Liver (tissue), 9 donors: ENCODE measurements around the gene RNU6-8. TPM values are rescaled to one million over a fixed set of nuclear protein-coding genes. Genes with fewer than 3 reads are reported as not detected.

ENCODE experiments used
- DNase-seq: peaks from one replicate; pipeline ENCODE4 v3.0.0-alpha.2; 2017; ENCODE audit warnings: low spot score
- H3K27ac ChIP-seq, 2 donors: one replicate each; pipeline ENCODE4 v1.7.0; 2013; ENCODE audit warnings: inconsistent platforms in 2 of 2, low read length in 2 of 2, control low read depth in 1 of 2, low read depth in 1 of 2, mild to moderate bottlenecking in 1 of 2
- H3K27me3 ChIP-seq, 4 donors: one replicate each; pipeline versions ENCODE4 v1.6.1 to v1.7.0; 2013; ENCODE audit warnings: low read length in 3 of 4, inconsistent platforms in 1 of 4, mild to moderate bottlenecking in 1 of 4, moderate library complexity in 1 of 4; ENCODE audit not compliant: control insufficient read depth in 4 of 4, insufficient read depth in 4 of 4
- H3K36me3 ChIP-seq, 4 donors: one replicate each; pipeline versions ENCODE4 v1.6.1 to v1.7.0; 2013; ENCODE audit warnings: low read length in 3 of 4, mild to moderate bottlenecking in 3 of 4, low read depth in 1 of 4, moderate library complexity in 1 of 4; ENCODE audit not compliant: control insufficient read depth in 4 of 4, insufficient read depth in 3 of 4
- H3K4me1 ChIP-seq, 4 donors: one replicate each; pipeline versions ENCODE4 v1.6.1 to v1.7.0; 2013; ENCODE audit warnings: low read length in 3 of 4, mild to moderate bottlenecking in 3 of 4, moderate library complexity in 1 of 4; ENCODE audit not compliant: control insufficient read depth in 4 of 4, insufficient read depth in 4 of 4
- H3K4me3 ChIP-seq, 3 donors: one replicate each; pipeline versions ENCODE4 v1.6.1 to v1.7.0; 2013; ENCODE audit warnings: low read length in 3 of 3, control low read depth in 1 of 3, low read depth in 1 of 3, mild to moderate bottlenecking in 1 of 3
- H3K9ac ChIP-seq, 2 donors: one replicate each; pipeline ENCODE4 v1.7.0; 2013; ENCODE audit warnings: low read length in 2 of 2, mild to moderate bottlenecking in 2 of 2, moderate library complexity in 2 of 2, control low read depth in 1 of 2, low read depth in 1 of 2
- H3K9me3 ChIP-seq, 4 donors: one replicate each; pipeline versions ENCODE4 v1.6.1 to v1.7.0; 2013; ENCODE audit warnings: low read length in 3 of 4; ENCODE audit not compliant: control insufficient read depth in 4 of 4
- ATF3 ChIP-seq: IDR thresholded peaks from 2 replicates; pipeline ENCODE4 v1.6.1; 2016; ENCODE audit warnings: antibody characterized with exemption
- EGR1 ChIP-seq, 2 donors: IDR thresholded peaks; 2 replicates each; pipeline ENCODE4 v1.6.1; 2016 to 2018; ENCODE audit warnings: antibody characterized with exemption in 2 of 2, low read depth in 2 of 2
- FOXA1 ChIP-seq: IDR thresholded peaks from 2 replicates; pipeline ENCODE4 v1.6.1; 2016; ENCODE audit warnings: antibody characterized with exemption
- FOXA2 ChIP-seq: IDR thresholded peaks from 2 replicates; pipeline ENCODE4 v1.6.1; 2016; ENCODE audit warnings: antibody characterized with exemption
- GABPA ChIP-seq, 2 donors: IDR thresholded peaks in 1 of 2; conservative IDR thresholded peaks in 1 of 2; 2 replicates each; pipeline ENCODE4 v1.6.1; 2016; ENCODE audit warnings: antibody characterized with exemption in 2 of 2, mild to moderate bottlenecking in 1 of 2, moderate library complexity in 1 of 2
- HNF4A ChIP-seq, 2 donors: conservative IDR thresholded peaks; 2 replicates each; pipeline ENCODE4 v1.6.1; 2016; ENCODE audit warnings: antibody characterized with exemption in 2 of 2, mild to moderate bottlenecking in 2 of 2
- HNF4G ChIP-seq: IDR thresholded peaks from 2 replicates; pipeline ENCODE4 v1.6.1; 2016; ENCODE audit warnings: antibody characterized with exemption
- JUND ChIP-seq, 2 donors: IDR thresholded peaks; 2 replicates each; pipeline ENCODE4 v1.6.1; 2016; ENCODE audit warnings: antibody characterized with exemption in 2 of 2
- MAX ChIP-seq: IDR thresholded peaks from 2 replicates; pipeline ENCODE4 v1.6.1; 2016; ENCODE audit warnings: antibody characterized with exemption
- NR2F2 ChIP-seq: IDR thresholded peaks from 2 replicates; pipeline ENCODE4 v1.6.1; 2016; ENCODE audit warnings: antibody characterized with exemption
- RAD21 ChIP-seq, 2 donors: IDR thresholded peaks; 2 replicates each; pipeline ENCODE4 v1.6.1; 2016; ENCODE audit warnings: antibody characterized with exemption in 2 of 2, mild to moderate bottlenecking in 2 of 2
- RXRA ChIP-seq, 2 donors: IDR thresholded peaks; 2 replicates each; pipeline ENCODE4 v1.6.1; 2017 to 2018; ENCODE audit warnings: antibody characterized with exemption in 2 of 2, mild to moderate bottlenecking in 1 of 2
- SP1 ChIP-seq: IDR thresholded peaks from 2 replicates; pipeline ENCODE4 v1.6.1; 2018; ENCODE audit warnings: antibody characterized with exemption, mild to moderate bottlenecking
- TAF1 ChIP-seq: conservative IDR thresholded peaks from 2 replicates; pipeline ENCODE4 v1.6.1; 2016; ENCODE audit warnings: antibody characterized with exemption, mild to moderate bottlenecking
- YY1 ChIP-seq: IDR thresholded peaks from 2 replicates; pipeline ENCODE4 v1.6.1; 2016; ENCODE audit warnings: antibody characterized with exemption, mild to moderate bottlenecking
- ZBTB33 ChIP-seq: IDR thresholded peaks from 2 replicates; pipeline ENCODE4 v1.6.1; 2016; ENCODE audit warnings: antibody characterized with exemption
- WGBS: extraction: QIAGEN DNeasy Blood & Tissue Kit; methylation state at CpG from one replicate; pipeline ENCODE4 v1.1.7; 2013; 5-methylcytosine and 5-hydroxymethylcytosine counted together
- polyA plus RNA-seq, 2 donors: library from polyadenylated mRNA; stranded (reverse) in 1 of 2; unstranded in 1 of 2; fragments of 200-250 nt in 1 of 2; fragments of >200 nt in 1 of 2; fragmentation: Nextera tagmentation in 1 of 2; extraction: Ambion mirVana in 1 of 2; gene quantifications; one replicate each; pipeline versions ENCODE4 v1.2.1 to v1.2.3, GENCODE V29; 2013 to 2015
- total RNA-seq, 2 donors: library from RNA; depleted of rRNA; stranded (reverse); fragments of >200 nt; gene quantifications; one replicate each; pipeline ENCODE4 v1.2.3, GENCODE V29; 2014
- TF ChIP-seq, protein P1 (sequence below): fragments of 150-350 bp; IDR thresholded peaks from 2 replicates; pipeline ENCODE4 v1.5.1; 2017; ENCODE audit warnings: improper control_type of control experiment, low read depth, low read length; ENCODE audit not compliant: missing input control
- TF ChIP-seq, protein P2 (sequence below): IDR thresholded peaks from 2 replicates; pipeline ENCODE4 v1.6.1; 2016; ENCODE audit warnings: antibody characterized with exemption, mild to moderate bottlenecking
- donor health status: healthy.
- donor health status: healthy.
- donor health status: healthy.
- donor health status: healthy.
- donor health status: healthy.

Gene RNU6-8
- total and polyA plus RNA-seq, 4 donors = not detected

DNA sequence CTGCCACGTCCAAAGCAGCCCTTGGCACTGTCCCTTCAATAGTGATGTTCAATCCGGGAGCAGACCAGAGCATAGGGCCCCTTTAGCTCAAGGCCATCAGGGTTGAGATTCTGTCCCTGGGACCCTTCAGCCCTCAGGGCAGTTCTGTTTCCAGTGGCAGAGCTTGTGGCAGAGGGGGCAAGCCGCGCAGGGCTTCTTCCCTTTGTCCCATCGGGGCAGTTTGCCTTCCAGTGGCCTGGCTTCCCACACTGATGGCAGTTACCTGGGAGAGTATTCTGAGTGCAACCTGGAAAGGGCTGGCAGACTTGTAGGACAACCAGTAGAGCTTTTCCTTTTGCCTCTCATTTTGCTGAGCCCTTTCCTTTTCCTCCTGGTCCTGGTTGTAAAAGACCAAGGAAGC lies 43.7 kb upstream of the RNU6-8 start:
- H3K27me3 ChIP-seq = no peaks in the 10 kb centered on the region
- DNase-seq = no peak
- TF ChIP-seq SP1 = no peak
- 96% methylated on average over 5 of the region's 5 CpGs for WGBS
- H3K36me3 ChIP-seq = no peaks in the 10 kb centered on the region
- no peak overlapping the region for H3K27ac ChIP-seq
- H3K9ac ChIP-seq = no peak overlapping the region
- H3K4me3 ChIP-seq = no peak overlapping the region
- peaks cover 0 to 2% (median 0%) of the 10 kb centered on the region in 4 donors for H3K4me1 ChIP-seq
- H3K9me3 ChIP-seq = no peaks in the 10 kb centered on the region

- no peak for DNase-seq
- Histone ChIP-seq H3K9ac (no peak overlapping the region), H3K4me3 (no peak overlapping the region), H3K9me3 (no peaks in the 10 kb centered on the region), H3K36me3 (no peaks in the 10 kb centered on the region), H3K27ac (no peak overlapping the region), H3K27me3 (no peaks in the 10 kb centered on the region), H3K4me1 (no peaks in the 10 kb centered on the region)
- TF ChIP-seq YY1 (no peak), MAX (no peak), RAD21 (IDR thresholded peaks at IDR 0.05) (peak; percentile 38 to 53)
Observed at GRCh38 chr14:32244404-32244803, 41.3 kb upstream of the RNU6-8 start.

DNA sequence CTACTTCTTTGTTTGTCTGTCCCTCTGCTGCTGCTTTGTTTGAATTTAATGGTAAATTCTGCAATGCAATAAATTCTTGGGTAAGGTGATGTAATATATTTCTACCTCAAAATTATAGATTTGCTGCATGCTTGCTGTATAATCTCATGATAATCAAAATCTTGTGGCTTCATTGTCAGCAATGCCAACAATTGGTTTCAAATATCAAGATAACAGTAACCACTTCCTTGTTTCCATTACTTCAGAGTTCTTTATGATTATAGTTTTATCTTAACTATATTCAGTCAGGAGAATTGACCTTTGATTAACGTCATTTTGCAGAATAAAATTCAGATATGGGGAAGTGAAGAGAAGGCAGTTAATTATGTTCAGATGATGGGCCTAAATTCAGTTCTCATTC lies 30.2 kb upstream of the RNU6-8 start:
- WGBS = 68% methylated on average over 1 of the region's 1 CpG

More for the DNA sequence above, 30.2 kb upstream of the RNU6-8 start:
- H3K4me1 ChIP-seq = peaks cover 0 to 5% (median 1%) of the 10 kb centered on the region in 4 donors
- no peak overlapping the region for H3K4me3 ChIP-seq
- no peak for DNase-seq
- H3K27ac ChIP-seq = no peak overlapping the region
- H3K27me3 ChIP-seq = no peaks in the 10 kb centered on the region
- H3K9me3 ChIP-seq = no peaks in the 10 kb centered on the region
- no peaks in the 10 kb centered on the region for H3K36me3 ChIP-seq
- no peak for TF ChIP-seq RAD21 (IDR thresholded peaks at IDR 0.05)
- TF ChIP-seq, protein P1, sequence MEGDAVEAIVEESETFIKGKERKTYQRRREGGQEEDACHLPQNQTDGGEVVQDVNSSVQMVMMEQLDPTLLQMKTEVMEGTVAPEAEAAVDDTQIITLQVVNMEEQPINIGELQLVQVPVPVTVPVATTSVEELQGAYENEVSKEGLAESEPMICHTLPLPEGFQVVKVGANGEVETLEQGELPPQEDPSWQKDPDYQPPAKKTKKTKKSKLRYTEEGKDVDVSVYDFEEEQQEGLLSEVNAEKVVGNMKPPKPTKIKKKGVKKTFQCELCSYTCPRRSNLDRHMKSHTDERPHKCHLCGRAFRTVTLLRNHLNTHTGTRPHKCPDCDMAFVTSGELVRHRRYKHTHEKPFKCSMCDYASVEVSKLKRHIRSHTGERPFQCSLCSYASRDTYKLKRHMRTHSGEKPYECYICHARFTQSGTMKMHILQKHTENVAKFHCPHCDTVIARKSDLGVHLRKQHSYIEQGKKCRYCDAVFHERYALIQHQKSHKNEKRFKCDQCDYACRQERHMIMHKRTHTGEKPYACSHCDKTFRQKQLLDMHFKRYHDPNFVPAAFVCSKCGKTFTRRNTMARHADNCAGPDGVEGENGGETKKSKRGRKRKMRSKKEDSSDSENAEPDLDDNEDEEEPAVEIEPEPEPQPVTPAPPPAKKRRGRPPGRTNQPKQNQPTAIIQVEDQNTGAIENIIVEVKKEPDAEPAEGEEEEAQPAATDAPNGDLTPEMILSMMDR = no peak
- TF ChIP-seq FOXA1 = no peak
- TF ChIP-seq, protein P2, sequence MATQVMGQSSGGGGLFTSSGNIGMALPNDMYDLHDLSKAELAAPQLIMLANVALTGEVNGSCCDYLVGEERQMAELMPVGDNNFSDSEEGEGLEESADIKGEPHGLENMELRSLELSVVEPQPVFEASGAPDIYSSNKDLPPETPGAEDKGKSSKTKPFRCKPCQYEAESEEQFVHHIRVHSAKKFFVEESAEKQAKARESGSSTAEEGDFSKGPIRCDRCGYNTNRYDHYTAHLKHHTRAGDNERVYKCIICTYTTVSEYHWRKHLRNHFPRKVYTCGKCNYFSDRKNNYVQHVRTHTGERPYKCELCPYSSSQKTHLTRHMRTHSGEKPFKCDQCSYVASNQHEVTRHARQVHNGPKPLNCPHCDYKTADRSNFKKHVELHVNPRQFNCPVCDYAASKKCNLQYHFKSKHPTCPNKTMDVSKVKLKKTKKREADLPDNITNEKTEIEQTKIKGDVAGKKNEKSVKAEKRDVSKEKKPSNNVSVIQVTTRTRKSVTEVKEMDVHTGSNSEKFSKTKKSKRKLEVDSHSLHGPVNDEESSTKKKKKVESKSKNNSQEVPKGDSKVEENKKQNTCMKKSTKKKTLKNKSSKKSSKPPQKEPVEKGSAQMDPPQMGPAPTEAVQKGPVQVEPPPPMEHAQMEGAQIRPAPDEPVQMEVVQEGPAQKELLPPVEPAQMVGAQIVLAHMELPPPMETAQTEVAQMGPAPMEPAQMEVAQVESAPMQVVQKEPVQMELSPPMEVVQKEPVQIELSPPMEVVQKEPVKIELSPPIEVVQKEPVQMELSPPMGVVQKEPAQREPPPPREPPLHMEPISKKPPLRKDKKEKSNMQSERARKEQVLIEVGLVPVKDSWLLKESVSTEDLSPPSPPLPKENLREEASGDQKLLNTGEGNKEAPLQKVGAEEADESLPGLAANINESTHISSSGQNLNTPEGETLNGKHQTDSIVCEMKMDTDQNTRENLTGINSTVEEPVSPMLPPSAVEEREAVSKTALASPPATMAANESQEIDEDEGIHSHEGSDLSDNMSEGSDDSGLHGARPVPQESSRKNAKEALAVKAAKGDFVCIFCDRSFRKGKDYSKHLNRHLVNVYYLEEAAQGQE = no peak
- no peak for TF ChIP-seq HNF4A (conservative IDR thresholded peaks at IDR 0.05)
- no peak for TF ChIP-seq MAX
- TF ChIP-seq ATF3 = no peak
- TF ChIP-seq EGR1 (IDR thresholded peaks at IDR 0.05; ENCODE audit: low read depth in 2 of 2) = no peak
- no peak for TF ChIP-seq ZBTB33
- no peak for TF ChIP-seq NR2F2
- no peak for TF ChIP-seq YY1
- no peak for TF ChIP-seq JUND (IDR thresholded peaks at IDR 0.05)
- TF ChIP-seq SP1 = no peak
- no peak for TF ChIP-seq RXRA (IDR thresholded peaks at IDR 0.05)
- no peak for TF ChIP-seq TAF1
- TF ChIP-seq FOXA2 = no peak
- TF ChIP-seq HNF4G = no peak
- TF ChIP-seq GABPA (IDR thresholded peaks at IDR 0.05 in 1 of 2, conservative IDR thresholded peaks at IDR 0.05 in 1 of 2) = no peak
- no peak overlapping the region for H3K9ac ChIP-seq
